Osteoblast (primary cell): ENCODE results near the gene LRRC9. TPM values are rescaled to one million over a fixed set of nuclear protein-coding genes. Genes with fewer than 3 reads are reported as not detected.
A peak's percentile ranks its signal among the peaks of the same experiment; 100 is the strongest.

Source experiments
- DNase-seq: peaks from one replicate; pipeline ENCODE4 v3.0.0; 2011; ENCODE audit warnings: low spot score, mixed read lengths; ENCODE audit not compliant: insufficient read length; ENCODE audit errors: missing footprints
- H2AFZ ChIP-seq: 2 replicates; pipeline ENCODE4 v1.6.0; 2011; ENCODE audit warnings: mild to moderate bottlenecking, low read length
- H3K27ac ChIP-seq: 2 replicates; pipeline ENCODE4 v1.5.1; 2011; ENCODE audit warnings: mild to moderate bottlenecking, low read depth, low read length, moderate library complexity
- H3K27me3 ChIP-seq: 2 replicates; pipeline ENCODE4 v1.6.0; 2012; ENCODE audit warnings: mild to moderate bottlenecking, control low read depth, inconsistent platforms, low read length, moderate library complexity; ENCODE audit not compliant: insufficient read depth
- H3K36me3 ChIP-seq: 2 replicates; pipeline ENCODE4 v1.5.1; 2011; ENCODE audit warnings: mild to moderate bottlenecking, low read length, control low read depth, moderate library complexity; ENCODE audit not compliant: insufficient read depth
- H3K4me1 ChIP-seq: 2 replicates; pipeline ENCODE4 v1.5.1; 2011; ENCODE audit warnings: mild to moderate bottlenecking, low read length, control low read depth, moderate library complexity; ENCODE audit not compliant: insufficient read depth
- H3K4me2 ChIP-seq: 2 replicates; pipeline ENCODE4 v1.6.0; 2011; ENCODE audit warnings: mild to moderate bottlenecking, low read length; ENCODE audit not compliant: insufficient read depth
- H3K4me3 ChIP-seq: fragments of 200-600 bp; sonication (generic); 3 replicates; pipeline ENCODE4 v1.5.1; 2012; ENCODE audit warnings: mild to moderate bottlenecking, low read length, inconsistent platforms; ENCODE audit not compliant: insufficient read depth
- H3K79me2 ChIP-seq: 2 replicates; pipeline ENCODE4 v1.6.0; 2012; ENCODE audit warnings: mild to moderate bottlenecking, low read length, control low read depth, inconsistent platforms; ENCODE audit not compliant: insufficient read depth
- H3K9me3 ChIP-seq: 2 replicates; pipeline ENCODE4 v1.5.1; 2011; ENCODE audit warnings: low read depth, low read length, control low read depth
- H4K20me1 ChIP-seq: 2 replicates; pipeline ENCODE4 v1.6.0; 2012; ENCODE audit warnings: mild to moderate bottlenecking, low read length, control low read depth; ENCODE audit not compliant: insufficient read depth
- CTCF ChIP-seq: IDR thresholded peaks from 2 replicates; pipeline ENCODE4 v1.5.1; 2011; ENCODE audit warnings: mild to moderate bottlenecking, low read depth, low read length, moderate library complexity; ENCODE audit errors: extremely low read depth
- total RNA-seq: library from RNA; depleted of rRNA; stranded (reverse); fragments of >200 nt; gene quantifications from 2 replicates; pipeline ENCODE4 v1.2.3, GENCODE V29; 2012

Gene LRRC9
- total RNA-seq, 1 donor = not detected

- no peaks in the 10 kb centered on the region for H4K20me1 ChIP-seq
- TF ChIP-seq CTCF = no peak
- H3K4me2 ChIP-seq = peak overlapping the region; percentile 72
- DNase-seq = peak; percentile 48
- H3K9me3 ChIP-seq = no peaks in the 10 kb centered on the region
- H3K36me3 ChIP-seq = no peaks in the 10 kb centered on the region
- H3K27me3 ChIP-seq = no peaks in the 10 kb centered on the region
- H3K27ac ChIP-seq = no peak overlapping the region
- H3K4me1 ChIP-seq = peaks cover 5% of the 10 kb centered on the region
- H2AFZ ChIP-seq = peak overlapping the region; percentile 59
- H3K79me2 ChIP-seq = no peaks in the 10 kb centered on the region
- peak overlapping the region; percentile 53 for H3K4me3 ChIP-seq
These were observed 131.8 kb downstream of the LRRC9 start for GRCh38 chr14:60051721-60052221.

GRCh38 chr14:60058087-60058486 is 138.1 kb downstream of the LRRC9 start:
- Histone ChIP-seq H3K4me1 (no peaks in the 10 kb centered on the region), H3K79me2 (no peaks in the 10 kb centered on the region), H3K9me3 (no peaks in the 10 kb centered on the region), H3K4me3 (no peak overlapping the region), H3K4me2 (no peak overlapping the region), H4K20me1 (no peaks in the 10 kb centered on the region), H3K27me3 (no peaks in the 10 kb centered on the region), H3K27ac (no peak overlapping the region), H2AFZ (no peak overlapping the region), H3K36me3 (no peaks in the 10 kb centered on the region)
- TF ChIP-seq CTCF = no peak
- peak; percentile 27 for DNase-seq

GRCh38 chr14:60061371-60061770 is 141.4 kb downstream of the LRRC9 start:
- H3K27me3 ChIP-seq = no peaks in the 10 kb centered on the region
- H3K9me3 ChIP-seq = no peaks in the 10 kb centered on the region
- no peaks in the 10 kb centered on the region for H3K79me2 ChIP-seq
- H3K4me2 ChIP-seq = no peak overlapping the region
- no peaks in the 10 kb centered on the region for H3K36me3 ChIP-seq
- no peak overlapping the region for H2AFZ ChIP-seq
- H3K4me3 ChIP-seq = no peak overlapping the region
- H3K27ac ChIP-seq = no peak overlapping the region
- H3K4me1 ChIP-seq = no peaks in the 10 kb centered on the region
- H4K20me1 ChIP-seq = no peaks in the 10 kb centered on the region
- no peak for DNase-seq
- TF ChIP-seq CTCF = no peak

GRCh38 chr14:60064491-60065072 is 144.6 kb downstream of the LRRC9 start:
- no peaks in the 10 kb centered on the region for H3K36me3 ChIP-seq
- no peak for DNase-seq
- H3K9me3 ChIP-seq = no peaks in the 10 kb centered on the region
- no peak overlapping the region for H3K4me2 ChIP-seq
- no peak overlapping the region for H2AFZ ChIP-seq
- no peaks in the 10 kb centered on the region for H3K4me1 ChIP-seq
- no peak overlapping the region for H3K4me3 ChIP-seq
- H3K27ac ChIP-seq = no peak overlapping the region
- TF ChIP-seq CTCF = peak; percentile 62
- H4K20me1 ChIP-seq = no peaks in the 10 kb centered on the region
- H3K79me2 ChIP-seq = no peaks in the 10 kb centered on the region
- no peaks in the 10 kb centered on the region for H3K27me3 ChIP-seq
